Heart right ventricle (tissue), 16 donors: ENCODE data around the gene RYR1. TPM values are rescaled to one million over a fixed set of nuclear protein-coding genes. Genes with fewer than 3 reads are reported as not detected.
"Not testable (repeated sequence)": the region's sequence is repeated elsewhere in the genome, so short reads cannot be mapped to it uniquely, and the experiment has no call there.

ENCODE experiments used
- ATAC-seq, 8 donors: fragments of 200-7000 bp; cut with Tn5 transposase; one replicate each; pipeline ENCODE4 v1.9.1; 2020; ENCODE audit warnings: mild to moderate bottlenecking in 8 of 8, moderate library complexity in 8 of 8, moderate number of reproducible peaks in 1 of 8
- DNase-seq, 2 donors: peaks; one replicate each; pipeline ENCODE4 v3.0.0-alpha.2; 2020
- H3K27ac ChIP-seq, 10 donors: fragments of 200-600 bp; sonication (generic) in 2 of 10; one replicate each; pipeline versions ENCODE4 v1.5.0 to v1.8.0; 2020 to 2022; ENCODE audit warnings: mild to moderate bottlenecking in 3 of 10
- H3K27me3 ChIP-seq, 7 donors: fragments of 200-600 bp; one replicate each; pipeline ENCODE4 v1.8.0; 2021 to 2022; ENCODE audit warnings: mild to moderate bottlenecking in 2 of 7
- H3K36me3 ChIP-seq, 9 donors: fragments of 200-600 bp; sonication (generic) in 1 of 9; one replicate each; pipeline versions ENCODE4 v1.5.0 to v1.8.0; 2020 to 2022; ENCODE audit warnings: mild to moderate bottlenecking in 2 of 9
- H3K4me1 ChIP-seq, 9 donors: fragments of 200-600 bp; sonication (generic) in 1 of 9; one replicate each; pipeline versions ENCODE4 v1.5.0 to v1.8.0; 2020 to 2022; ENCODE audit warnings: mild to moderate bottlenecking in 4 of 9
- H3K4me3 ChIP-seq, 10 donors: fragments of 200-600 bp; sonication (generic) in 2 of 10; one replicate each; pipeline versions ENCODE4 v1.5.0 to v1.8.0; 2020 to 2022; ENCODE audit warnings: mild to moderate bottlenecking in 7 of 10, moderate library complexity in 2 of 10
- H3K9me3 ChIP-seq, 11 donors: fragments of 200-600 bp in 10 of 11; sonication (generic) in 2 of 11; one replicate each; pipeline versions ENCODE4 v1.5.0 to v1.8.0; 2013 to 2022; ENCODE audit warnings: mild to moderate bottlenecking in 2 of 11, control low read depth in 1 of 11, moderate library complexity in 1 of 11
- CTCF ChIP-seq, 9 donors: fragments of 200-600 bp; sonication (generic) in 2 of 9; IDR thresholded peaks; one replicate each; pipeline versions ENCODE4 v1.5.0 to v1.8.0; 2021 to 2022; ENCODE audit warnings: antibody characterized with exemption in 9 of 9, mild to moderate bottlenecking in 5 of 9, moderate library complexity in 1 of 9
- WGBS, 2 donors: extraction: QIAGEN DNeasy Blood & Tissue Kit; methylation state at CpG; one replicate each; pipeline ENCODE4 v1.1.7; 2013; ENCODE audit warnings: inconsistent platforms in 1 of 2; 5-methylcytosine and 5-hydroxymethylcytosine counted together
- intact Hi-C, 10 donors: fragments of 100-400 bp; cut with DNase I; formaldehyde crosslinking; loops; one replicate each; pipeline versions ENCODE4 v1.11.1 to v1.14.2; 2022
- polyA plus RNA-seq, 2 donors: library from polyadenylated mRNA; stranded (reverse); fragments of 200-250 nt; gene quantifications; one replicate each; pipeline ENCODE4 v1.2.3, GENCODE V29; 2013
- total RNA-seq, 10 donors: library from RNA; stranded (reverse); fragmentation: NEBNext Ultra II Directional in 3 of 10; extraction: Animal tissue kit (Norgen Biotek cat#: 25700) in 3 of 10; gene quantifications; one replicate each; pipeline versions ENCODE4 v1.2.1 to v1.2.4, GENCODE V29; 2021 to 2023
- donor health status: Arrhythmogenic right ventricular cardiomyopathy.
- donor health status: ischemic (EF 13 %, LVEDD 7.1; RV severe dilation, severe dysfunction).
- donor health status: healthy with polysubstance abuse.
- donor health status: DM: no; HTN: yes; CAD: no.
- donor health status: DM: no; HTN: no; CAD: no.
- donor health status: ischemic (EF 25% LVEDD 6.9; RV normal size, moderate dysfunction).
- donor health status: ischemic (EF 25% LVEDD 5.7; RV mildly dilated, moderate dysfunction).
- donor health status: healthy.
- donor health status: DM: yes; HTN: yes; CAD: no.
- donor health status: Ischemic cardiomyopathy.
- donor health status: ischemic (EF 35%, LVEDD 5.7; RV mildly dilated, moderate dysfunction).
- donor health status: nonischemic (EF 11% LVEDD 7.7; RV severe dilation, severe dysfunction).
- donor health status: DM: yes; HTN: yes; CAD: no.
- donor health status: PGD.
- donor health status: ischemic (EF 29% LVEDD 5.4; RV normal size, mild dysfunction).
- donor health status: nonischemic (EF 23%, LVEDD 6.1; RV moderate dilation, normal function).

RYR1 gene
- total and polyA plus RNA-seq, 12 donors = 0.20 to 1.7 (median 0.74) TPM

DNA sequence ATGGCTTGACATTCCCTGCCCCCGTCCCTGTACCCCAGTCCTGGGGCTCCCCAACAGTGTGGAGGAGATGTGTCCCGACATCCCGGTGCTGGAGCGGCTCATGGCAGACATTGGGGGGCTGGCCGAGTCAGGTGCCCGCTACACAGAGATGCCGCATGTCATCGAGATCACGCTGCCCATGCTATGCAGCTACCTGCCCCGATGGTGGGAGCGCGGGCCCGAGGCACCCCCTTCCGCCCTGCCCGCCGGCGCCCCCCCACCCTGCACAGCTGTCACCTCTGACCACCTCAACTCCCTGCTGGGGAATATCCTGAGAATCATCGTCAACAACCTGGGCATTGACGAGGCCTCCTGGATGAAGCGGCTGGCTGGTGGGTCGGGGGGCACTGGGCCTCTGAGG, 83.8 kb downstream of the RYR1 start:
- Histone ChIP-seq H3K4me1 (peaks cover 0 to 7% (median 0%) of the 10 kb centered on the region in 9 donors), H3K27ac (no peak overlapping the region), H3K36me3 (no peaks in the 10 kb centered on the region), H3K4me3 (no peak overlapping the region), H3K9me3 (no peaks in the 10 kb centered on the region), H3K27me3 (peaks cover 0 to 17% (median 0%) of the 10 kb centered on the region in 7 donors)
- 85 to 89% methylated on average over 21 of the region's 21 CpGs for WGBS, 2 donors
- TF ChIP-seq CTCF (IDR thresholded peaks at IDR 0.05) = no peak
- ATAC-seq (no peak), DNase-seq (no peak)
- intact Hi-C loops = loop anchor here in 6 of 10 donors (10.0 kb wide), 4 partner anchors 113 to 437 kb away; partner anchors contain the start of genes FAM98C (in 5 of the 6), MRPS12 (in 1 of the 6) and SARS2 (in 1 of the 6)

DNA sequence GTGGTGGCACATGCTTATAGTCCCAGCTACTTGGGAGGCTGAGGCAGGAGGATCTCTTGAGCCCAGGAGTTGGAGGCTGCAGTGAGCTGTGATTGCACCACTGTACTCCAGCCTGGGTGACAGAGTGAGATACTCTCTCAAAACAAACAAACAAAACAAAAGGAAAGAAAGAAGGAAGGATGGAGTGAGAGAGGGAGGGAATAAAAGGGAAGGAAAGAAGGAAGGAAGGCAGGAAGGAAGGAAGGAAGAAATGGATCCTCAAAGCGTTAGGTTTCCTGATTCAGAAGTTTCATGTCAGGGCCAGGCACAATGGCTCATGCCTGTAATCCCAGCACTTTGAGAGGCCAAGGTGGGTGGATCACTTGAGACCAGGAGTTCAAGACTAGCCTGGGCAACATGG, 84.5 kb downstream of the RYR1 start:
- not testable (repeated sequence) for H3K27ac ChIP-seq, H3K4me1 ChIP-seq, H3K4me3 ChIP-seq, H3K36me3 ChIP-seq, ATAC-seq, H3K9me3 ChIP-seq, DNase-seq
- H3K27me3 ChIP-seq = peaks cover 0 to 20% (median 0%) of the 10 kb centered on the region in 7 donors
- WGBS, 2 donors = 47 to 68% methylated on average over 1 of the region's 1 CpG
- intact Hi-C loops = loop anchor here in 6 of 10 donors (10.0 kb wide), 4 partner anchors 113 to 437 kb away; partner anchors contain the start of genes FAM98C (in 5 of the 6), MRPS12 (in 1 of the 6) and SARS2 (in 1 of the 6)

- intact Hi-C loops = loop anchor here in 6 of 10 donors (10.0 kb wide), 4 partner anchors 114 to 436 kb away; partner anchors contain the start of genes FAM98C (in 5 of the 6), MRPS12 (in 1 of the 6) and SARS2 (in 1 of the 6)
- H3K27me3 ChIP-seq = peaks cover 0 to 23% (median 0%) of the 10 kb centered on the region in 7 donors
- H3K4me1 ChIP-seq = peaks cover 0 to 7% (median 0%) of the 10 kb centered on the region in 9 donors
- DNase-seq (no peak), ATAC-seq (no peak)
- no peak for TF ChIP-seq CTCF (IDR thresholded peaks at IDR 0.05)
- WGBS, 2 donors = 89 to 91% methylated on average over 26 of the region's 26 CpGs
- H3K9me3 ChIP-seq = no peaks in the 10 kb centered on the region
- H3K27ac ChIP-seq = no peak overlapping the region
- no peaks in the 10 kb centered on the region for H3K36me3 ChIP-seq
- no peak overlapping the region for H3K4me3 ChIP-seq
These were observed 85.7 kb downstream of the RYR1 start for GRCh38 chr19:38519168-38519567.

DNA sequence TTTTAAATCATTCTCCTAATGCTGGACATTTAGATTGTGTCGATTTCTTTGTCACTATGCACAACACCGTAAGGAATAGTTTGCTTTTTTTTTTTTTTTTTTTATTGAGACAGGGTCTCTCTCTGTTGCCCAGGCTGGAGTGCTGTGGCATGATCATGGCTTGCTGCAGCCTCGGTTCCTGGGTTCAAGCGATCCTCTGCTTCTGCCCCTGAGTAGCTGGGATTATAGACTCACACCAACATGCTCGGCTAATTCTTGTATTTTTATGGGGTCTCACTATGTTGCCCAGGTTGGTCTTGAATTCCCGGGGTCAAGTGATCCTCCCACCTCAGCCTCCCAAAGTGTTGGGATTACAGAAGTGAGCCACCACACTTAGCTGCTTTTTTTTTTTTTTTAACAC, 86.5 kb downstream of the RYR1 start:
- DNase-seq (no peak), ATAC-seq (no peak)
- H3K27ac ChIP-seq = no peak overlapping the region
- 89 to 91% methylated on average over 6 of the region's 6 CpGs for WGBS, 2 donors
- TF ChIP-seq CTCF (IDR thresholded peaks at IDR 0.05) = no peak
- peaks cover 0 to 17% (median 0%) of the 10 kb centered on the region in 7 donors for H3K27me3 ChIP-seq
- intact Hi-C loops = loop anchor here in 6 of 10 donors (10.0 kb wide), 4 partner anchors 115 to 435 kb away; partner anchors contain the start of genes FAM98C (in 5 of the 6), MRPS12 (in 1 of the 6) and SARS2 (in 1 of the 6)
- no peaks in the 10 kb centered on the region for H3K36me3 ChIP-seq
- peaks cover 0 to 4% (median 0%) of the 10 kb centered on the region in 9 donors for H3K4me1 ChIP-seq
- H3K4me3 ChIP-seq = no peak overlapping the region
- H3K9me3 ChIP-seq = no peaks in the 10 kb centered on the region

- 87 to 90% methylated on average over 15 of the region's 15 CpGs for WGBS, 2 donors
These were observed 89.4 kb downstream of the RYR1 start for GRCh38 chr19:38522915-38523314.

More at GRCh38 chr19:38522915-38523314, 89.4 kb downstream of the RYR1 start:
- Histone ChIP-seq H3K27ac (no peak overlapping the region), H3K36me3 (no peaks in the 10 kb centered on the region), H3K4me1 (no peaks in the 10 kb centered on the region), H3K9me3 (no peaks in the 10 kb centered on the region), H3K4me3 (no peak overlapping the region), H3K27me3 (peaks cover 0 to 22% (median 0%) of the 10 kb centered on the region in 7 donors)
- DNase-seq = no peak
- no peak for TF ChIP-seq CTCF (IDR thresholded peaks at IDR 0.05)
- no peak for ATAC-seq
- intact Hi-C loops = no loop called here
